ENCODE results near the gene EBF4.

GRCh38 chr20:2708665-2709064 lies 16.1 kb downstream of the EBF4 start:
- TF ChIP-seq POLR2A (IDR thresholded peaks at IDR 0.05) (no peak), CTCF (IDR thresholded peaks at IDR 0.05) (no peak)
